Measurements from ENCODE around the gene MRPL14. TPM values are rescaled to one million over a fixed set of nuclear protein-coding genes. Genes with fewer than 3 reads are reported as not detected.

MRPL14 gene
- total RNA-seq, 1 experiment from 2014 or later: 87.6 TPM

DNA sequence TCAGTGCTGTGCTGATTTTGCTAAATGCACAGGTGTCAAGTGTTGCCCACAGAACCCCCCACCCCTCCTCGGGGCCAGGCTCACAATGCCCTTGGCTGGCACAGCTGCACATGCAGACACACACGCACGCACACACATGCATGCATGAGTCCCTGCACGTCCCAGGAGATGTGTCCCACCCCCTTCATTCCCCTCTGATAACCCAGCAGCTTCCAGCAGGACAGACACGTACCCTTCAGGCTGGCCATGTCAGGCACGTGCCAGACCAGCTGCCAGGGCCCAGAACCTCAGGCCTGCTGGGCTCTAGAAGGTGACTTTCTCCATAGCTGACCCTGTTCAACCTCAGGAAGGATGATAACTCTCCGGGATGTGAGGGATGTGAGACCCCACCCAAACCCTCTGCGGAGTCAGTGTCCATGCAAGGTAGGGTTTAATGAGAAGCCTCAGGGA is 44.4 kb downstream of the MRPL14 start:
- TF ChIP-seq, protein P1, sequence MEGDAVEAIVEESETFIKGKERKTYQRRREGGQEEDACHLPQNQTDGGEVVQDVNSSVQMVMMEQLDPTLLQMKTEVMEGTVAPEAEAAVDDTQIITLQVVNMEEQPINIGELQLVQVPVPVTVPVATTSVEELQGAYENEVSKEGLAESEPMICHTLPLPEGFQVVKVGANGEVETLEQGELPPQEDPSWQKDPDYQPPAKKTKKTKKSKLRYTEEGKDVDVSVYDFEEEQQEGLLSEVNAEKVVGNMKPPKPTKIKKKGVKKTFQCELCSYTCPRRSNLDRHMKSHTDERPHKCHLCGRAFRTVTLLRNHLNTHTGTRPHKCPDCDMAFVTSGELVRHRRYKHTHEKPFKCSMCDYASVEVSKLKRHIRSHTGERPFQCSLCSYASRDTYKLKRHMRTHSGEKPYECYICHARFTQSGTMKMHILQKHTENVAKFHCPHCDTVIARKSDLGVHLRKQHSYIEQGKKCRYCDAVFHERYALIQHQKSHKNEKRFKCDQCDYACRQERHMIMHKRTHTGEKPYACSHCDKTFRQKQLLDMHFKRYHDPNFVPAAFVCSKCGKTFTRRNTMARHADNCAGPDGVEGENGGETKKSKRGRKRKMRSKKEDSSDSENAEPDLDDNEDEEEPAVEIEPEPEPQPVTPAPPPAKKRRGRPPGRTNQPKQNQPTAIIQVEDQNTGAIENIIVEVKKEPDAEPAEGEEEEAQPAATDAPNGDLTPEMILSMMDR (IDR thresholded peaks at IDR 0.05; ENCODE audit: insufficient read depth in 1 of 2, low read depth in 1 of 2, low read length in 1 of 2, severe bottlenecking in 1 of 2, unreplicated experiment in 1 of 2): no peak
- H3K27ac Mint-ChIP-seq (ENCODE audit: unreplicated experiment): no peak overlapping the region
- intact Hi-C loops (cut with micrococcal nuclease; ENCODE audit: unreplicated experiment): no loop called here
- H3K36me3 Mint-ChIP-seq (ENCODE audit: insufficient read depth, unreplicated experiment): no peaks in the 10 kb centered on the region
- no peaks in the 10 kb centered on the region for H3K4me1 ChIP-seq
- H3K4me3 ChIP-seq (ENCODE audit: low read depth, low read length): no peak overlapping the region
- no peak for DNase-seq
- no peak overlapping the region for H3K4me3 Mint-ChIP-seq (ENCODE audit: unreplicated experiment)
- H3K4me1 Mint-ChIP-seq (ENCODE audit: low read depth, unreplicated experiment): peaks cover 7% of the 10 kb centered on the region
- no peaks in the 10 kb centered on the region for H3K9me3 ChIP-seq
- POLR2A ChIA-PET: no interaction called here
- CTCF ChIA-PET: interaction anchor here (0.6 kb wide), 1 partner anchor 95 kb away, joined by 4 read pairs; no protein-coding TSS in a partner anchor
- no peaks in the 10 kb centered on the region for H3K27me3 ChIP-seq (replicated peaks; ENCODE audit: control insufficient read depth, insufficient read depth, low read length)
- H3K9me3 Mint-ChIP-seq (ENCODE audit: unreplicated experiment): no peaks in the 10 kb centered on the region
- no TSS peak for BruUV-seq (replicated peaks)
- no peaks in the 10 kb centered on the region for H3K27me3 Mint-ChIP-seq (ENCODE audit: insufficient read depth, unreplicated experiment)
- no peaks in the 10 kb centered on the region for H3K36me3 ChIP-seq (ENCODE audit: control insufficient read depth, insufficient read depth, low read length)

DNA sequence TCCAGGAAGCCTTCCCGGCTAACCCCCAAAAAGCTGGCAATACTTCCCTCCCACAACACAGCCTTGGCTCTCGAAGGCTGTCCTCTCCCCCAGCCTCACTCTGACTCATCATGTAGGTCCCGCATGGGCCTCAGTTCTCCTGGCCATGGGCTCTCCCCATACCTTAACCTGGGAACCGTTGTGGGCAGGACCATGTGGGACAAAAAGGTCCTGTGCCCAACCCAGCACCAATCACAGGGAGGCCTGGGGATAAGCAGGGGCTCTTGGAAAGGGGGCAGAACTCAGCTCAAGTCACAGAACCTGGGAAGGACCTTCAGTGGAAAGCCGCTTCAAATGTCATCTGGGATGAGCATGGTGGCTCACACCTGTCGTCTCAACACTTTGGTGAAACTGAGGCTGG is 45.5 kb downstream of the MRPL14 start:
- POLR2A ChIA-PET: no interaction called here
- Histone ChIP-seq H3K36me3 (ENCODE audit: control insufficient read depth, insufficient read depth, low read length) (no peaks in the 10 kb centered on the region), H3K9me3 (no peaks in the 10 kb centered on the region), H3K4me3 (ENCODE audit: low read depth, low read length) (no peak overlapping the region), H3K27me3 (replicated peaks; ENCODE audit: control insufficient read depth, insufficient read depth, low read length) (no peaks in the 10 kb centered on the region), H3K4me1 (no peaks in the 10 kb centered on the region)
- CTCF ChIA-PET: no interaction called here
- TF ChIP-seq, protein P1 (IDR thresholded peaks at IDR 0.05; ENCODE audit: insufficient read depth in 1 of 2, low read depth in 1 of 2, low read length in 1 of 2, severe bottlenecking in 1 of 2, unreplicated experiment in 1 of 2): no peak
- no peak for DNase-seq
- BruUV-seq (replicated peaks): no TSS peak
- intact Hi-C loops (cut with micrococcal nuclease; ENCODE audit: unreplicated experiment): no loop called here
- Mint-ChIP-seq H3K27me3 (ENCODE audit: insufficient read depth, unreplicated experiment) (no peaks in the 10 kb centered on the region), H3K4me3 (ENCODE audit: unreplicated experiment) (no peak overlapping the region), H3K4me1 (ENCODE audit: low read depth, unreplicated experiment) (peaks cover 7% of the 10 kb centered on the region), H3K9me3 (ENCODE audit: unreplicated experiment) (no peaks in the 10 kb centered on the region), H3K27ac (ENCODE audit: unreplicated experiment) (no peak overlapping the region), H3K36me3 (ENCODE audit: insufficient read depth, unreplicated experiment) (no peaks in the 10 kb centered on the region)

DNA sequence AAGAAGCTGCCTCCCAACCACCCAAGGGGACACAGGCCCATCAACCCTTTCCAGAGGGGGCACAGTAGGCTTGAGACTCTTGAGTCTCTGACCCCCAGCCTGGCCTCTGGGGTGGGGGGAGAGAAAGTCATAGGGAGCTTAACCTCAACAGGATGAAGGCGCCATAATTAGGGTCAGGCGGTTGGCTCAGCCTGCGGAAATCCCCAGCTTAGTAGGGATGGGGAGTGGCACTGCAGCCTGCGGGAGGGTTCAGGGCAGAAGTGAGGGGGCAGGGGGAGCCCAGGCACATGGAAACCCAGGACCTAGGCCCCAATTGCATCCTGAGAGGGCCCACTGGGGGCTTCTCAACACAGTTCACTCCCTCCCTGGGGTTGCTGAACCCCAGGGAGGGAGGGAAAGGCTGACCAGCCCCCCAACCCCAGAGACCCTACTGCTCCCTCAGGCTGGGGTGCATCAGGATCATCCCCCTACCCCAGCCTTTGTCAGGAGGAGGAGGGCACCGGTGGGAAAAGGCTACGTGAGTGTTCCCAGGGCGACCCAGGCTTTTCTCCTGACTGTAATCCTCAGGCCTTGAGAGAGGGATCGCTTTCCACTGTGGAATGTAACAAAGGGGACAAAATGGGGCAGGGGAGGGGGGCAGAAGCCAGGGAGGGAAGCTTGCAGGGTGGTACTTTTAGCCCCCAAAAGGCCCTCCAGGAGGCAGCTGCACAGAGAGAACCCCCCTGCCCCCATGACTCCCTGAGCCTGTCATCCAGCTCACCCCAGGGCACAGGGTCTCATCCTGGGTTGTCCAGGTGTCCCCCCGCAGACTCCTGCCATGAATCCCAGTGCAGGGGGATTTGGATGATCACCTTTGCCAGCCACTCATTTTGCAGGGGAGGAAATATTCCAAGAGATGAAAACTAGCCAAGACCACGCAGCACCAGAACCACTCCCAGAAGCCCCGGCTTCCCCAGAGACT is 46.4 kb downstream of the MRPL14 start:
- Histone ChIP-seq H3K4me3 (ENCODE audit: low read depth, low read length) (no peak overlapping the region), H3K4me1 (no peaks in the 10 kb centered on the region), H3K9me3 (no peaks in the 10 kb centered on the region), H3K36me3 (ENCODE audit: control insufficient read depth, insufficient read depth, low read length) (no peaks in the 10 kb centered on the region), H3K27me3 (replicated peaks; ENCODE audit: control insufficient read depth, insufficient read depth, low read length) (no peaks in the 10 kb centered on the region)
- H3K27ac Mint-ChIP-seq (ENCODE audit: unreplicated experiment): no peak overlapping the region
- no peaks in the 10 kb centered on the region for H3K27me3 Mint-ChIP-seq (ENCODE audit: insufficient read depth, unreplicated experiment)
- CTCF ChIA-PET: no interaction called here
- TF ChIP-seq, protein P1 (IDR thresholded peaks at IDR 0.05; ENCODE audit: insufficient read depth in 1 of 2, low read depth in 1 of 2, low read length in 1 of 2, severe bottlenecking in 1 of 2, unreplicated experiment in 1 of 2): no peak
- no peak overlapping the region for H3K4me3 Mint-ChIP-seq (ENCODE audit: unreplicated experiment)
- H3K4me1 Mint-ChIP-seq (ENCODE audit: low read depth, unreplicated experiment): peaks cover 7% of the 10 kb centered on the region
- intact Hi-C loops (cut with micrococcal nuclease; ENCODE audit: unreplicated experiment): no loop called here
- POLR2A ChIA-PET: no interaction called here
- BruUV-seq (replicated peaks): no TSS peak
- DNase-seq: no peak
- no peaks in the 10 kb centered on the region for H3K36me3 Mint-ChIP-seq (ENCODE audit: insufficient read depth, unreplicated experiment)
- H3K9me3 Mint-ChIP-seq (ENCODE audit: unreplicated experiment): no peaks in the 10 kb centered on the region

Measured in Caco-2 (cell line).